ENCODE results near the gene LRWD1. TPM values are rescaled to one million over a fixed set of nuclear protein-coding genes. Genes with fewer than 3 reads are reported as not detected.

Gene LRWD1
- total and polyA plus RNA-seq, 9 of the 15 experiments (the other 6 are each of a cell fraction or from before 2014, with no cell fraction given), result 0.61 to 66.0 (median 33.2) TPM

- peak overlapping the region; percentile 28; the same call in 1 of the 2 replicates for H3K4me2 ChIP-seq (ENCODE audit: insufficient read depth, low read length)
- DNase-seq (ENCODE audit: extremely low read depth in 1 of 4, low spot score in 3 of 4) (no peak), ATAC-seq (no peak), FAIRE-seq (no peak)
- no peak overlapping the region for H2AFZ ChIP-seq (ENCODE audit: low read depth, low read length)
- H3K4me3 ChIP-seq, result no peak overlapping the region
- intact Hi-C loops (cut with micrococcal nuclease), result no loop called here
- TF ChIP-seq RBM14 (IDR thresholded peaks at IDR 0.05; ENCODE audit: borderline replicate concordance, insufficient read depth, low read depth, low read length) (no peak), ZNF384 (IDR thresholded peaks at IDR 0.05; ENCODE audit: low read depth, low read length) (0 out of 2 replicates have a peak, but pooled peaks have one; percentile 17)
- peaks cover 31 to 40% of the 10 kb centered on the region in 2 experiments for H3K4me1 ChIP-seq (replicated peaks in 1 of 2; ENCODE audit: control insufficient read depth in 2 of 2, insufficient read depth in 2 of 2, low read length in 2 of 2)
- no peaks in the 10 kb centered on the region for H4K20me1 ChIP-seq (replicated peaks; ENCODE audit: control insufficient read depth, insufficient read depth, low read length)
- no peak overlapping the region for H3K9ac ChIP-seq (ENCODE audit: insufficient read depth in 1 of 2, low read depth in 2 of 2, low read length in 2 of 2)
- no peaks in the 10 kb centered on the region for H3K27me3 ChIP-seq (ENCODE audit: control insufficient read depth in 2 of 2, insufficient read depth in 2 of 2, low read length in 2 of 2)
- BruUV-seq (replicated peaks), result no TSS peak
- in situ Hi-C loops (cut with MboI), result no loop called here
- no peaks in the 10 kb centered on the region for H3K9me3 ChIP-seq (replicated peaks; ENCODE audit: control insufficient read depth, insufficient read depth, low read depth, low read length)
- ChIA-PET POLR2A (interaction anchor here (0.9 to 1.2 kb wide), 3 partner anchors 10 to 27 kb away, joined by 3 to 4 read pairs (median 3); no protein-coding TSS in a partner anchor), CTCF (ENCODE audit: low intra/inter-chr PET ratio) (no interaction called here)
- H3K79me2 ChIP-seq (ENCODE audit: control insufficient read depth, insufficient read depth, low read length), result peaks cover 4% of the 10 kb centered on the region; the same call in 1 of the 3 replicates
- H3K36me3 ChIP-seq (ENCODE audit: control insufficient read depth, insufficient read depth, low read length), result peaks cover 78% of the 10 kb centered on the region
- no peaks in the 10 kb centered on the region for H3K9me1 ChIP-seq (ENCODE audit: control insufficient read depth, insufficient read depth, low read length)
- H3K27ac ChIP-seq (ENCODE audit: extremely low read depth, low read depth, low read length), result peak overlapping the region; percentile 77
- WGBS (ENCODE audit: insufficient coverage, low coverage, missing lambda C conversion rate), result 74% methylated on average over 10 of the region's 10 CpGs
Observed at GRCh38 chr7:102421706-102422240, 43.0 kb upstream of the LRWD1 start.

GRCh38 chr7:102424129-102424551 lies 40.6 kb upstream of the LRWD1 start:
- Histone ChIP-seq H3K4me2 (ENCODE audit: insufficient read depth, low read length) (no peak overlapping the region), H3K27me3 (ENCODE audit: control insufficient read depth in 2 of 2, insufficient read depth in 2 of 2, low read length in 2 of 2) (no peaks in the 10 kb centered on the region), H3K9me1 (ENCODE audit: control insufficient read depth, insufficient read depth, low read length) (peaks cover 3% of the 10 kb centered on the region), H3K27ac (ENCODE audit: extremely low read depth, low read depth, low read length) (no peak overlapping the region), H3K36me3 (ENCODE audit: control insufficient read depth, insufficient read depth, low read length) (peaks cover 73% of the 10 kb centered on the region), H3K4me3 (no peak overlapping the region), H3K9ac (ENCODE audit: insufficient read depth in 1 of 2, low read depth in 2 of 2, low read length in 2 of 2) (peak overlapping the region in 1 of 2 experiments; percentile 66; a peak in 1 of 4 replicates), H3K9me3 (replicated peaks; ENCODE audit: control insufficient read depth, insufficient read depth, low read depth, low read length) (no peaks in the 10 kb centered on the region), H4K20me1 (replicated peaks; ENCODE audit: control insufficient read depth, insufficient read depth, low read length) (no peaks in the 10 kb centered on the region), H3K79me2 (ENCODE audit: control insufficient read depth, insufficient read depth, low read length) (peaks cover 4% of the 10 kb centered on the region; the same call in 1 of the 3 replicates), H3K4me1 (replicated peaks in 1 of 2; ENCODE audit: control insufficient read depth in 2 of 2, insufficient read depth in 2 of 2, low read length in 2 of 2) (peaks cover 26 to 43% of the 10 kb centered on the region in 2 experiments), H2AFZ (ENCODE audit: low read depth, low read length) (no peak overlapping the region)
- in situ Hi-C loops (cut with MboI) (no loop called here), intact Hi-C loops (cut with micrococcal nuclease) (no loop called here)
- WGBS (ENCODE audit: insufficient coverage, low coverage, missing lambda C conversion rate), result 86% methylated on average over 11 of the region's 12 CpGs
- TF ChIP-seq POLR2G (IDR thresholded peaks at IDR 0.05; ENCODE audit: low read depth, low read length) (peak; percentile 53), HDAC3 (IDR thresholded peaks at IDR 0.05; ENCODE audit: borderline replicate concordance, partially characterized antibody) (no peak)
- POLR2A ChIA-PET, result no interaction called here
- no TSS peak for BruUV-seq (replicated peaks)
- no peak for FAIRE-seq
- CTCF ChIA-PET (ENCODE audit: low intra/inter-chr PET ratio), result no interaction called here
- ATAC-seq, result no peak
- peak in 1 of 4 experiments; percentile 13 for DNase-seq (ENCODE audit: extremely low read depth in 1 of 4, low spot score in 3 of 4)

Data from K562 (cell line).